Bronchial epithelial cell (primary cell): ENCODE data around the gene IKZF1. TPM values are rescaled to one million over a fixed set of nuclear protein-coding genes. Genes with fewer than 3 reads are reported as not detected.
A peak's percentile ranks its signal among the peaks of the same experiment; 100 is the strongest.

Experiments used
- DNase-seq: peaks from one replicate; pipeline ENCODE4 v3.0.0-alpha.2; 2010; ENCODE audit warnings: low read depth
- FAIRE-seq: peaks from 2 replicates; lab custom pipeline; 2011; peaks lifted over from hg19 to GRCh38; lab: Jason Lieb, UNC
- H3K27me3 ChIP-seq: 2 replicates; pipeline ENCODE4 v1.5.1; 2011; ENCODE audit warnings: low read length; ENCODE audit not compliant: control insufficient read depth, insufficient read depth
- H3K36me3 ChIP-seq: 2 replicates; pipeline ENCODE4 v1.5.1; 2011; ENCODE audit warnings: low read length; ENCODE audit not compliant: control insufficient read depth, insufficient read depth
- H3K4me3 ChIP-seq: 2 replicates; pipeline ENCODE4 v1.5.1; 2011; ENCODE audit warnings: mild to moderate bottlenecking, low read depth, low read length, control low read depth
- CTCF ChIP-seq: IDR thresholded peaks from 2 replicates; pipeline ENCODE4 v1.5.1; 2011; ENCODE audit warnings: mild to moderate bottlenecking, moderate library complexity, low read length, control low read depth, inconsistent platforms; ENCODE audit not compliant: insufficient read depth, severe bottlenecking
- total RNA-seq: library from RNA; depleted of rRNA; stranded (reverse); fragments of >200 nt; gene quantifications from 2 replicates; pipeline ENCODE4 v1.2.1, GENCODE V29; 2014

The IKZF1 gene
- total RNA-seq, 1 donor from 2014 or later = not detected

- no peak for TF ChIP-seq CTCF
- Histone ChIP-seq H3K27me3 (no peaks in the 10 kb centered on the region), H3K4me3 (no peak overlapping the region), H3K36me3 (no peaks in the 10 kb centered on the region)
- FAIRE-seq (peak; percentile 76), DNase-seq (no peak)
Observed at GRCh38 chr7:50293509-50294179, 10.9 kb upstream of the IKZF1 start.

GRCh38 chr7:50295133-50295532 lies 9.4 kb upstream of the IKZF1 start:
- H3K27me3 ChIP-seq = no peaks in the 10 kb centered on the region
- FAIRE-seq (no peak), DNase-seq (no peak)
- no peak for TF ChIP-seq CTCF
- no peaks in the 10 kb centered on the region for H3K36me3 ChIP-seq
- no peak overlapping the region for H3K4me3 ChIP-seq

- Histone ChIP-seq H3K4me3 (no peak overlapping the region), H3K27me3 (no peaks in the 10 kb centered on the region), H3K36me3 (no peaks in the 10 kb centered on the region)
- no peak for TF ChIP-seq CTCF
- DNase-seq = no peak
- no peak for FAIRE-seq
Observed at GRCh38 chr7:50296799-50297198, 7.7 kb upstream of the IKZF1 start.

- H3K27me3 ChIP-seq = peaks cover 14% of the 10 kb centered on the region
- H3K4me3 ChIP-seq = no peak overlapping the region
- FAIRE-seq (no peak), DNase-seq (peak; percentile 19)
- no peak for TF ChIP-seq CTCF
- no peaks in the 10 kb centered on the region for H3K36me3 ChIP-seq
Observed at GRCh38 chr7:50298811-50299562, 5.5 kb upstream of the IKZF1 start.

- H3K27me3 ChIP-seq = peaks cover 18% of the 10 kb centered on the region
- no peaks in the 10 kb centered on the region for H3K36me3 ChIP-seq
- FAIRE-seq (no peak), DNase-seq (no peak)
- H3K4me3 ChIP-seq = no peak overlapping the region
- no peak for TF ChIP-seq CTCF
Observed at GRCh38 chr7:50300336-50300735, 4.2 kb upstream of the IKZF1 start.
